Stomach (tissue), 9 donors: ENCODE results near the gene SERTAD2. TPM values are rescaled to one million over a fixed set of nuclear protein-coding genes. Genes with fewer than 3 reads are reported as not detected.

Source experiments
- DNase-seq, 2 donors: peaks; one replicate each; pipeline versions ENCODE4 v3.0.0 to v3.0.0-alpha.2; 2013 to 2019
- H3K27ac ChIP-seq, 5 donors: fragments of 200-600 bp in 4 of 5; sonication (generic) in 4 of 5; one replicate each; pipeline ENCODE4 v1.5.1; 2013 to 2019; ENCODE audit warnings: mild to moderate bottlenecking in 1 of 5, moderate library complexity in 1 of 5
- H3K27me3 ChIP-seq, 3 donors: fragments of 200-600 bp; sonication (generic); one replicate each; pipeline ENCODE4 v1.5.1; 2017 to 2019; ENCODE audit warnings: mixed run types in 1 of 3
- H3K36me3 ChIP-seq, 4 donors: fragments of 200-600 bp; sonication (generic); 1 replicate in 3 of 4; 2 replicates in 1 of 4; pipeline ENCODE4 v1.5.1; 2016 to 2019
- H3K4me1 ChIP-seq, 4 donors: fragments of 200-600 bp; sonication (generic); one replicate each; pipeline ENCODE4 v1.5.1; 2016 to 2019
- H3K4me3 ChIP-seq, 4 donors: fragments of 200-600 bp; sonication (generic) in 3 of 4; one replicate each; pipeline ENCODE4 v1.5.1; 2016 to 2019; ENCODE audit warnings: mild to moderate bottlenecking in 1 of 4
- H3K9me3 ChIP-seq, 4 donors: fragments of 200-600 bp; sonication (generic); one replicate each; pipeline ENCODE4 v1.5.1; 2016 to 2019
- CTCF ChIP-seq, 7 experiments: fragments of 450-650 bp in 4 of 7; fragments of 200-600 bp in 3 of 7; sonication (generic) in 3 of 7; IDR thresholded peaks; one replicate each; pipeline ENCODE4 v1.5.1; 2016 to 2019; ENCODE audit warnings: antibody characterized with exemption in 7 of 7, control low read depth in 2 of 7, mild to moderate bottlenecking in 1 of 7
- EP300 ChIP-seq: sonication (generic); formaldehyde crosslinking; IDR thresholded peaks from one replicate; pipeline ENCODE4 v1.6.1; 2017; ENCODE audit warnings: antibody characterized with exemption
- POLR2A ChIP-seq, 4 donors: fragments of 450-650 bp; IDR thresholded peaks; one replicate each; pipeline ENCODE4 v1.6.1; 2016; ENCODE audit warnings: antibody characterized with exemption in 4 of 4, control low read depth in 2 of 4, mild to moderate bottlenecking in 1 of 4, moderate library complexity in 1 of 4
- POLR2AphosphoS5 ChIP-seq, 3 donors: sonication (generic); formaldehyde crosslinking; IDR thresholded peaks; one replicate each; pipeline ENCODE4 v1.6.1; 2016; ENCODE audit warnings: antibody characterized with exemption in 3 of 3
- WGBS, 5 donors: extraction: QIAGEN DNeasy Blood & Tissue Kit in 3 of 5; methylation state at CpG; one replicate each; pipeline versions ENCODE4 v1.1.5 to v1.1.7; 2013 to 2018; 5-methylcytosine and 5-hydroxymethylcytosine counted together
- intact Hi-C: fragments of 100-400 bp; cut with DNase I; formaldehyde crosslinking; loops from one replicate; pipeline ENCODE4 v1.15.1; 2023; ENCODE audit warnings: low total_unique reads
- polyA plus RNA-seq, 3 donors: library from polyadenylated mRNA; stranded (reverse); fragments of 200-250 nt; gene quantifications; one replicate each; pipeline ENCODE4 v1.2.3, GENCODE V29; 2013
- total RNA-seq, 5 donors: library from RNA; depleted of rRNA; stranded (reverse); fragments of >200 nt; gene quantifications; one replicate each; pipeline versions ENCODE4 v1.1.0 to v1.2.3, GENCODE V29; 2014 to 2016
- donor health status: healthy with polysubstance abuse.
- donor health status: Bipolar disorder and iron deficiency.
- donor health status: healthy.

SERTAD2 gene
- total and polyA plus RNA-seq, 8 donors, result 2.0 to 11.9 (median 6.4) TPM

- 74 to 82% (median 79%) methylated on average over 35 to 38 of the region's 38 CpGs for WGBS, 5 donors
- Histone ChIP-seq H3K27me3 (no peaks in the 10 kb centered on the region), H3K4me3 (no peak overlapping the region), H3K36me3 (peaks cover 15 to 39% (median 36%) of the 10 kb centered on the region in 4 donors), H3K4me1 (peaks cover 12 to 79% (median 34%) of the 10 kb centered on the region in 4 donors), H3K27ac (peak overlapping the region in 3 of 5 donors; percentile 16 to 60 (median 40)), H3K9me3 (no peaks in the 10 kb centered on the region)
- intact Hi-C loops, result no loop called here
- DNase-seq, result no peak
- TF ChIP-seq EP300, result no peak
- no peak for TF ChIP-seq POLR2A (IDR thresholded peaks at IDR 0.05)
- TF ChIP-seq CTCF (IDR thresholded peaks at IDR 0.05), result no peak
- no peak for TF ChIP-seq POLR2AphosphoS5 (IDR thresholded peaks at IDR 0.05)
Observed at GRCh38 chr2:64635976-64636911, 17.5 kb downstream of the SERTAD2 start.

- no peak overlapping the region for H3K4me3 ChIP-seq
- intact Hi-C loops, result no loop called here
- no peak overlapping the region for H3K27ac ChIP-seq
- 80 to 92% (median 85%) methylated on average over 11 of the region's 11 CpGs for WGBS, 5 donors
- H3K9me3 ChIP-seq, result no peaks in the 10 kb centered on the region
- H3K4me1 ChIP-seq, result peaks cover 5 to 64% (median 24%) of the 10 kb centered on the region in 4 donors
- peaks cover 15 to 50% (median 44%) of the 10 kb centered on the region in 4 donors for H3K36me3 ChIP-seq
- TF ChIP-seq POLR2AphosphoS5 (IDR thresholded peaks at IDR 0.05), result peak in 2 of 3 donors; percentile 32 to 41
- no peak for TF ChIP-seq POLR2A (IDR thresholded peaks at IDR 0.05)
- H3K27me3 ChIP-seq, result no peaks in the 10 kb centered on the region
- DNase-seq, result no peak
Observed at GRCh38 chr2:64634345-64635267, 19.1 kb downstream of the SERTAD2 start.

GRCh38 chr2:64632835-64633819 is 20.6 kb downstream of the SERTAD2 start:
- H3K4me3 ChIP-seq, result no peak overlapping the region
- H3K27ac ChIP-seq, result no peak overlapping the region
- intact Hi-C loops, result no loop called here
- WGBS, 5 donors, result 70 to 73% (median 72%) methylated on average over 9 of the region's 9 CpGs
- peaks cover 15 to 50% (median 44%) of the 10 kb centered on the region in 4 donors for H3K36me3 ChIP-seq
- no peak for DNase-seq
- H3K4me1 ChIP-seq, result peaks cover 7 to 58% (median 27%) of the 10 kb centered on the region in 4 donors
- H3K27me3 ChIP-seq, result no peaks in the 10 kb centered on the region
- no peaks in the 10 kb centered on the region for H3K9me3 ChIP-seq
- TF ChIP-seq EP300 (no peak), POLR2A (IDR thresholded peaks at IDR 0.05) (no peak), POLR2AphosphoS5 (IDR thresholded peaks at IDR 0.05) (no peak), CTCF (IDR thresholded peaks at IDR 0.05) (no peak)

GRCh38 chr2:64631771-64632170 is 21.9 kb downstream of the SERTAD2 start:
- peaks cover 15 to 48% (median 44%) of the 10 kb centered on the region in 4 donors for H3K36me3 ChIP-seq
- 91 to 96% (median 93%) methylated on average over 3 of the region's 3 CpGs for WGBS, 5 donors
- H3K4me1 ChIP-seq, result peaks cover 7 to 56% (median 32%) of the 10 kb centered on the region in 4 donors
- H3K27ac ChIP-seq, result no peak overlapping the region
- no peaks in the 10 kb centered on the region for H3K9me3 ChIP-seq
- H3K4me3 ChIP-seq, result no peak overlapping the region
- no peak for DNase-seq
- H3K27me3 ChIP-seq, result no peaks in the 10 kb centered on the region
- intact Hi-C loops, result no loop called here
- no peak for TF ChIP-seq CTCF (IDR thresholded peaks at IDR 0.05)
